Suppressor macrophage (primary cell): Measurements from ENCODE around the gene SNN.

Experiments
- DNase-seq, 4 experiments: peaks; one replicate each; pipeline ENCODE4 v3.0.0-alpha.2; 2020 to 2022

SNN gene

GRCh38 chr16:11681556-11681955 lies 13.3 kb downstream of the SNN start:
- peak in 2 of 4 experiments; percentile 35 to 39 for DNase-seq

- peak in 2 of 4 experiments; percentile 36 for DNase-seq
These were observed 13.9 kb downstream of the SNN start for GRCh38 chr16:11681976-11682654.

GRCh38 chr16:11682655-11683096 lies 14.4 kb downstream of the SNN start:
- DNase-seq = peak; percentile 48 to 85 (median 64)

GRCh38 chr16:11683145-11683544 lies 14.9 kb downstream of the SNN start:
- no peak for DNase-seq

GRCh38 chr16:11684231-11685025 lies 16.2 kb downstream of the SNN start:
- no peak for DNase-seq

GRCh38 chr16:11685844-11686618 lies 17.8 kb downstream of the SNN start:
- no peak for DNase-seq

GRCh38 chr16:11686713-11687380 lies 18.6 kb downstream of the SNN start:
- no peak for DNase-seq

- no peak for DNase-seq
These were observed 19.6 kb downstream of the SNN start for GRCh38 chr16:11687601-11688519.

- DNase-seq = no peak
These were observed 20.2 kb downstream of the SNN start for GRCh38 chr16:11688520-11688886.

- DNase-seq = peak; percentile 62 to 89 (median 76)
These were observed 21.0 kb downstream of the SNN start for GRCh38 chr16:11689031-11689840.

GRCh38 chr16:11691235-11691634 lies 23.0 kb downstream of the SNN start:
- DNase-seq = no peak

GRCh38 chr16:11691771-11692170 lies 23.5 kb downstream of the SNN start:
- DNase-seq = no peak

- no peak for DNase-seq
These were observed 23.9 kb downstream of the SNN start for GRCh38 chr16:11692171-11692570.

- DNase-seq = no peak
These were observed 24.4 kb downstream of the SNN start for GRCh38 chr16:11692651-11693050.

GRCh38 chr16:11696266-11697012 lies 28.2 kb downstream of the SNN start:
- no peak for DNase-seq

GRCh38 chr16:11697319-11697718 lies 29.1 kb downstream of the SNN start:
- no peak for DNase-seq

GRCh38 chr16:11698271-11698689 lies 30.0 kb downstream of the SNN start:
- no peak for DNase-seq

GRCh38 chr16:11699234-11699894 lies 31.1 kb downstream of the SNN start:
- DNase-seq = no peak
